HG03139 (cell line): Measurements from ENCODE around the gene TMEM38B.

ENCODE experiments used
- ATAC-seq: cut with Tn5 transposase; IDR thresholded peaks from one replicate; pipeline ENCODE4 v1.9.1; 2021; ENCODE audit not compliant: unreplicated experiment

The TMEM38B gene

GRCh38 chr9:105694190-105694847 is at the start of gene TMEM38B:
TMEM38B (plus strand) TSS chr9:105694541; CDS start chr9:105694661, 120 bp downstream.
- peak; percentile 58 for ATAC-seq

- ATAC-seq = no peak
Measured at GRCh38 chr9:105646879-105647594, 47.3 kb upstream of the TMEM38B start.

GRCh38 chr9:105647595-105648349 is 46.6 kb upstream of the TMEM38B start:
- ATAC-seq = no peak

- no peak for ATAC-seq
Measured at GRCh38 chr9:105651806-105652205, 42.5 kb upstream of the TMEM38B start.

GRCh38 chr9:105656131-105656921 is 38.0 kb upstream of the TMEM38B start:
- no peak for ATAC-seq

GRCh38 chr9:105658351-105658750 is 36.0 kb upstream of the TMEM38B start:
- no peak for ATAC-seq

- no peak for ATAC-seq
Measured at GRCh38 chr9:105661011-105661410, 33.3 kb upstream of the TMEM38B start.

GRCh38 chr9:105662184-105663104 is 31.9 kb upstream of the TMEM38B start, which contains the start of gene TAL2:
TAL2 (plus strand) TSS chr9:105662457; CDS start chr9:105662497, 40 bp downstream.
- peak; percentile 69 for ATAC-seq

- no peak for ATAC-seq
Measured at GRCh38 chr9:105663914-105664313, 30.4 kb upstream of the TMEM38B start.

GRCh38 chr9:105667867-105668266 is 26.5 kb upstream of the TMEM38B start:
- ATAC-seq = no peak

- no peak for ATAC-seq
Measured at GRCh38 chr9:105670315-105670714, 24.0 kb upstream of the TMEM38B start.

GRCh38 chr9:105670775-105671174 is 23.6 kb upstream of the TMEM38B start:
- no peak for ATAC-seq

GRCh38 chr9:105672711-105673234 is 21.6 kb upstream of the TMEM38B start:
- ATAC-seq = no peak

GRCh38 chr9:105673850-105674387 is 20.4 kb upstream of the TMEM38B start:
- ATAC-seq = no peak

GRCh38 chr9:105676351-105676923 is 17.9 kb upstream of the TMEM38B start:
- no peak for ATAC-seq

- no peak for ATAC-seq
Measured at GRCh38 chr9:105678163-105678562, 16.2 kb upstream of the TMEM38B start.

- ATAC-seq = no peak
Measured at GRCh38 chr9:105678781-105679180, 15.6 kb upstream of the TMEM38B start.

- ATAC-seq = no peak
Measured at GRCh38 chr9:105679257-105680022, 14.9 kb upstream of the TMEM38B start.
